A673 (cell line): ENCODE data around the gene FAM229B.

Experiments used
- CTCF ChIP-seq: fragments of 300-800, 200-600 bp; sonication (generic); conservative IDR thresholded peaks from 2 replicates; pipeline ENCODE4 v1.5.1; 2017; ENCODE audit warnings: low read depth, mild to moderate bottlenecking, antibody characterized with exemption, low read length, moderate library complexity, mixed read lengths
- EZH2 ChIP-seq: fragments of 200-600 bp; sonication (generic); IDR thresholded peaks from 2 replicates; pipeline ENCODE4 v1.6.1; 2017; ENCODE audit warnings: borderline replicate concordance, low read depth, mild to moderate bottlenecking, mixed read lengths, antibody characterized with exemption, low read length; ENCODE audit not compliant: poor library complexity, severe bottlenecking

GRCh38 chr6:112109262-112109661, 21.9 kb downstream of the FAM229B start:
- no peak for TF ChIP-seq CTCF
- no peak for TF ChIP-seq EZH2
